Hematopoietic multipotent progenitor cell (in vitro differentiated cells): ENCODE data around the gene SCN10A. TPM values are rescaled to one million over a fixed set of nuclear protein-coding genes. Genes with fewer than 3 reads are reported as not detected.
A peak's percentile ranks its signal among the peaks of the same experiment; 100 is the strongest.

Experiments
- DNase-seq, 3 donors: peaks; one replicate each; pipeline ENCODE4 v3.0.0-alpha.2; 2011 to 2015; ENCODE audit warnings: low read depth in 2 of 3, low spot score in 2 of 3
- total RNA-seq: library from RNA; depleted of rRNA; stranded (reverse); fragments of >200 nt; gene quantifications from one replicate; pipeline ENCODE4 v1.2.3, GENCODE V29; 2012

The SCN10A gene
- total RNA-seq, 1 donor = under 0.01 TPM

DNA sequence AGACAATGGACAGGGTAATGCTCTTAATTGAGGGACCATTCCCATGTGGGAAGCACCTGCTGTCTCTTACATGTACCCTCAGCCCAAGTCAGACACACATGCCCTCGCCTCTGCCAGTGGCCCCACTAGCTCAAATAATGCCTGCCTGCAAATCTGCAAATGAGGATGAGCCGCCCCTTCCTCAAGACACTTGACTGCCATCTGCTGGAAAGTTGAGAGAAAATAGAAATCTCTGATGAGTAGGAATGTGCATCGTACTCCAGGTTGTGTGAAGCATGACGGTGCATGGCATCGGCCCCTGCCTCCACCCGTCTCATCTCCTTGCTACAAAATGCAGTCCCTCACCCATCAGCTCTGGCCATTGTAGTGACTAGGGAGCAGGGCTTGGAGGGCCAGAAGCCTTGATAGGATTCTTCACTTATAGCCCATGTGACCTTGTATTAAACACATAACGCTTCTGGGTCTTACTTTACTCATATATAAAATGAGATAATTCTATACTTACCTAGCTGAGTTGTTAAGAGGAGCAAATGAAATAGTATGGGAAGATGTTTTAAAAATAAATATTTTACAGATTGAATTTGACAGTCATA is 160.2 kb downstream of the SCN10A start:
- peak in 2 of 3 donors; percentile 50 to 76 for DNase-seq

DNA sequence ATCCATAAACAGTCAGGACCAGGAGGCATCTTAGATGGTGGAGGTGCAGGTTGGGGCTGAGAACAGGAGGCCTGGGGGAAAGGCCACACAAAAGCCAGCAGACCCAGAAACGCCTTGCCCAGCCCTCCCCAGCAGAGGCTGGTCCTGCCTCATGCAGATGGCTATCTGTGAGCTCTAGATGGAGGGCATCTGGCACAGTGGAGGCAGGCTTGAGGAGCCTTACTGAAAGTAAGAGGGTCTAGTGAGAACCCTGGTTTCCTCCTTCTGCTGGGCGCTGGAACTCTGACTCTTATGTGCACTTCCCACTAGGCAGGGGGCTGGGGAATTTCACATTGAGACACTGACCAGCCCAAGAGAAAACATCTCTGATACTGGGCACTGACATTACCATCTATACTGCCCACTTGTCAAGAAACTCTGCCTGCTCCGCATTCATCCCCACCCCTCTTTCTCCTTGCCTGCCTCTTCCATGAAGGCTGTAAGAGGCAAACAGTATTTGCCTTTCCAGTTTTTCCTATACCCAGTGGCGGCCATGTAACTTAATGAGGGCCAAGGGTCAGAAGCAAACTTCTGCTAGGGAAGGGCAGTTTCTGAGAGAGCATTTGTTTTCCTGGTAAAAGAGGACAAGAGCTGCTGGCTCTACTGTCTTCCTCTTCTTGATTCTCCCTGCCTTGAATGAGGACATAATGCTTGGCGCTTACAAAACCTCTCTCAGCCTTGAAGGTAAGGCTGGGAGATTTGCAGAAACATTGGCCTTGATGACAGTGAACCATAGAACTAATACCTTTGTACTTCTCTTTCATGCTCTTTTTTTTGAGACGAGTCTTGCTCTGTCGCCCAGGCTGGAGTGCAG is 162.1 kb downstream of the SCN10A start:
- no peak for DNase-seq

DNA sequence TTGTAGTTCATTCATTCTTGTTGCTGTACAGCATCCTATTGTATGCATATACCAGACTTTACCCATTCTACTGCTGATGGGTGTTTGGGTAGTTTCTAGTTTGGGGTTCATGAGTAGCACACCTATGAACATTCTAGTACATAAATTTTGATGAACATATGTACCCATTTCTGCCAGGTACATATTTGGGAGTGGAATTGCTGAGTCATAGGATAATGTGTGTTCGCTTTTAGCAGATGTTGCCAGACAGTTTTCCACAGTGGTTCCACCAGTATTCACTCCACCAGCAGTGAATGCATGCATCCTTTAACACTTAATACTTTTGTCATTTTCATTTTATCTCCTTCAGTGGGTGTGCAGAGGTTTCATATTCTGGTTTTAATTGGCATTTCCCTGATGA is 163.1 kb downstream of the SCN10A start:
- no peak for DNase-seq

DNA sequence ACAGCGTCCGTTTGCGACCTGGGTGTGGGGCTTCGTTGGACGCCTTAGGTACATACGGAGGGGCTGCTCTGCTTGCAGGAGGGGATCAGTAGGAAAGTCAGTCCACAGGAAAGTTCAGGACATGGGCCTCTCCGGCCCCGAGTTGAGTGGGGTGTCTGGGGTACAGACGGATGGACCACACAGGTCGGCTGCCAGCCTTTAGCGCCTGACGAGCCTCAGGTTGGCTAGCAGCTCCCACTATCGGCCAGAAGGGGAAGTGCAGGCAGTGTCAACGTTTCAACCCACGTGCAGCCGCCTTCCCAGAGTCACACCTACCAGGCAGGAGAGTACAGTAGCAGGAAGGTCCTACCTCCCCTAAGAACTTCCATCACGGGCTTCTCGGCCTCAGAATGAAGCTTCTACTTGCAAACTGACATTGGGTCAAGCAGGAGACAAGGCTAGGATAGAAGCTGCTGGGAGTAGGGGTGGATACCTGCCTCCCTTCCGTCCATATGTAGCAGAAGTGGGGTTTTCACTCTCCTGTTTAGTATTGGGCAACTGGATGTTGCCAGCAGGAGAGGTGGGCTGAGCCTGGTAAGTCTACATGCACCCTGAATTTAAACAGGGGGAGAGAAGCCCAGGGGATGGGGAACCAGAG is 164.7 kb downstream of the SCN10A start:
- DNase-seq = peak; percentile 51 to 75 (median 59)

DNA sequence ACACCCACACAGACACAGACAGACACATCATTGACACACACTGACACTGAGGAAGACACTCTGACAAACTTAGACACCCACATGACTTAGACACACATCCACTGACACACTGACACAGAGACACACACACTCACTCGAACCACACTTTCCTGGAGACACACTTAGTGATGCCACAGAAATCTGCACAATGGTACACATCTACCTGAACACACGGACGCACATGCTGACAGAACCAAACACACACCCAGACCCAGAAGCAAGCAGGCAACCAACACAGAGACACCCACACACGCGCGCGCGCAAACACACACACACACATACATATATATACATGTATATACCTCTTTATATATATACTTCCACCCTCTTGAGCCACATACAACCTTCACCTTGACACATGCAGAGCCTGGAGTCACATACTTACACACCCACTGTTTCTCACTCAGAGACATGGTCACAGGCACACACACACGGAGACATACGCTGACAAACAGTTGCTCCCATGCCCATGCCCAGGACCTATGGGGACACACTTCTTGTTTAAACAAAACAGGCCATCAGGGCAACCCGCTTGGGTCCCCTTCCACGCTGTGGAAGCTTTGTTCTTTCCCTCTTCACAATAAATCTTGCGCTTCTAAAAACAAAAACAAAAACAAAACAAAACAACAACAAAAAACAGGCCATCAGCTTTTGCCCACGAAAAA is 165.6 kb downstream of the SCN10A start:
- DNase-seq = peak in 1 of 3 donors; percentile 6

DNA sequence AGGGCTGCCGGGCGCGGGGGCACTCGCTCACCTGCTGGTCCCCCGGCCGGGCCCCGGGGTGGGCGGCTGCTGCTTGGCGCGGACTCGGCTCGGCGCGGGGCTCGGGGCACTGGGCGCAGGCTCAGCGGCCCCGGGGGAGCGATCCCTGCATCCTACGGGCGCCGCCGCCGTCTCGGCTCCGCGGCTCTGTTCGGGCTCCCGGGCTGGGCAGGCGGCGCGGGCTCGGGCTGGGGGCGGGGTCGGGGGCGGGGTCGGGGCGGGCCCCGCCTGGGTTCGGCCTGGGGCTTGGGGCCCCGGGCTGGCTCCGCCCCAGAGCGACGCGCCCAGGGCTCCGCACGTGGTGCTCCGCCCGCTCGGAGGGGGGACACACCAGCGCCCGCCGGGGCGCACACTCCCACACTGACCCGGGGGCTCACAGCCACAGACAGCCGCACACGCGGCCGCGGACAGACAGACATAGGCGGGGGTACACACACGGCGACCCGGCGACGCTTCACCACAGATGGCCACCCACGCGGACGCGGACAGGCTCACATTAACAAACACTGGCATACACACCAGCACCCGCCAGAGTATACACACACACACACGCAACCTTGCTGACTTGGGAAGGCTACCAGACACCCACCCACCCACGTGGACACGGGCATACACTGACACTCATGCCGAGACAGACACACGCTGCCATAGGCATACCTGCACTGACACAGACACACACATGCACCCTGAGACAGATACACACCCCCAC is 166.3 kb downstream of the SCN10A start, which contains the start of gene SCN5A:
SCN5A (minus strand) TSS at position 188 of the 748 bp plus-strand sequence. CDS start 16,380 bp downstream, outside the sequence.
- peak in 2 of 3 donors; percentile 42 to 43 for DNase-seq

DNA sequence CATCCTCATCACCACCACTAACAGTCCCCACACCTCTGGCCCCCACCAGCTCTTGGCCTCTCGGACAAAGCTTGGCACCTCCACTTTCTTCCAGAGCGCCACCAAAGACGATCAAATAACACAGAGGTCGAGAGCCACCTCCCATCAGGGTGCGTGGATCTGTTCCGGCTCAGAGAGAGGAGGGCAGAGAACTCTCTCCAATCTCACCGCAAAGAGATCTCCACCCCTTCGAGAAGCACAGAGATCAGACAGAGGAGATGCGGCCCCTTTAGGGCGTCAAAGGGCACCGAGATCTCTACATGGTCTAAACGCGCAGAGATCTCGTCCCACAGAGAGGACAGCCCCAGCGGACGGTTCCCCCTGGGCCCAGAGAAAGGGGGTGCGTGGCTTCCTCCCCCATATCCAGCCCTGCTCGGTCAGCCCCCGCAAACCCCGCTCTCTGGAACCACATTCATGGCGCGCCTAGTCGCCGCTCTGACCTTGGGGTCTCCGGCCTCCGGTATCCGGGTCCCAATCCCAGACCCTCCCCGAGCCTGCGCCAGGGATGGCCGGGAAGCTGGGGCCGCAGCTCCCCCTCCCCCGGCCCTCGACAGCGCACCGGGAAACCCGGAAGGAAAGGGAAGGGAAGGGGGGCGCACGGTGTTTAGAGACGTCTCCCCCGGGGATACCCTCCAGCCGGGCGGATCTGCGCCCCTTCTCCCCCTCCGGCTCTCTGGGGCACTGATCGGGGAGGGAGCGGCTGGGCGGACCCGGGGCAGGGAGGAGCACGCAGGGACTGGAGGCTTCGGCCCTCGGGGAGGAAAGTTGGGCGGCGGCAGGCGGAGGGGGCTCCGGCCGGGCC is 167.1 kb downstream of the SCN10A start:
- DNase-seq = peak in 1 of 3 donors; percentile 9

DNA sequence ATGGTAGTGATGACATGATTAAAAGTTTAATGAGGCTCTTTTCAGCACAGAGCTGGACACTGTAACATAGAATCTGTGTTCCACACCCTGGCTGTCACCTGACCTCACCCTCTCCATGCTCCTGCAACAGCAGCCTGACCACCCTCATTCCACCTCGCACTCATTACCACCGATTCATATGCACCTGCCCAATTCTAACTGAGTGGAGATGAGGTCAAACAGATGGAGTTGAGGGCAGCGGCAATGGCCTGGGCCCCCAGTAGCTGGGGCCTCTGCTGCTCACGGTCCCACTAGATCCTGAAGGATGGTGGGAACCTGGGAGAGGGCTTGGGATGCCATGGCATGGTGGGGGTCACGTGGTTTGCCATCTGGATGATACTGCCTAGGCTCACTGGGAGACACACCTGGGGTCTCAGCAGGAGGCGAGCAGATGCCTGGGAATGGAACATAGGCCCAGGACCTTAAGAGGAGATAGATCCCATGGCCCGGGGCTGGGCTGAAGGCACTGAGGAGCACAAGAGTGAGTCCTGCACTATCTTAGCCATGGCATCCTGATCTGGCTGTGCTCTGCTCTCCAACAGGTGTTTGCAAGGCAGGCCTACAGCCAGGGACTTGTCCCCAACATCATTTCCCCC is 167.9 kb downstream of the SCN10A start:
- no peak for DNase-seq

DNA sequence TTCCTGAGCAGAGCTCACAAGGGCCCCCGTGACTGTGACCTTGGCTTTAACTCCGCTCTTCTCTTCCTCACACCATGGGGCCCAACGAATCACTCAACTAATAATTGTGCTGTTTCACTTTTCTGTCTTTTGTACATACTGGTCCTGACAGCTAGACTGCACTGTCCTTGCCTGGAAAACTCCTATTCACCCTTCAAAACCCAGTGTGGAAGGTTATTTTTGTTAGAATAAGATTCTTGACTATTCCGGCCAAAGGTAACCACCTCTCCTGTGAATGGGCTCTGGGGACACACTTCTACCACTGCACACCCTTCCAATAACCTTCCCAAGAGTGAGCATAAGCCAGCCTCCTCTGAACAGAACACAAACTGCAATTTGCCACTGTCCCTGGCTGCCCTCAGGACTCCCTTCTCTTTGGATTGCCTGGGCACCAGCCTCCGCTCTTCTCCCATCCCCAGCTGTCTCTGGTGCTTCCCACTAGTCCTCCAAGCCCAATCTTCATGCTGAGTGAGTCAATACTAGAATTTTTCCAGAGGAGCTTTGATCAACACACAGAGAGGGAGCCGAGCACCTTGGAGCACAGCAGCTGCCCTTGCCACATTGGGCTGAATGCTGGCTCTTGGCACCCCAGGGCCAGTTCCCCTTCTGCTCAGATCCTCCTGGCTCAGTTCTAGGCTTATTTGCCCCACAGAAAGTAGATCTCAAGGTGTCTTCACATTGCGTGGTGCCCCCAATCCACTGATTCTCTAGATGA is 168.6 kb downstream of the SCN10A start:
- DNase-seq = no peak

Other genes with a start within 250 kb of the SCN10A start
- 0.27 TPM for gene SCN5A, start 166.5 kb downstream of the SCN10A start, total RNA-seq
- under 0.01 TPM for gene SCN11A, start 235.7 kb upstream of the SCN10A start, total RNA-seq
- 34.2 TPM for gene WDR48, start 235.8 kb upstream of the SCN10A start, total RNA-seq